HepG2 (cell line): ENCODE data around the gene SBK2. TPM values are rescaled to one million over a fixed set of nuclear protein-coding genes. Genes with fewer than 3 reads are reported as not detected.
A peak's percentile ranks its signal among the peaks of the same experiment; 100 is the strongest.

ENCODE experiments used
- GABPA ChIP-seq, 2 experiments: IDR thresholded peaks; 2 replicates each; pipeline ENCODE4 v1.6.1; 2011 to 2016; ENCODE audit warnings: low read depth in 2 of 2, low read length in 1 of 2, missing biosample characterization in 1 of 2, missing genetic modification characterization in 1 of 2
- HOXD1 ChIP-seq: sonication (generic); formaldehyde crosslinking; IDR thresholded peaks from 2 replicates; pipeline ENCODE4 v1.5.0; 2020; ENCODE audit warnings: missing genetic modification reagents
- NFE2 ChIP-seq: sonication (generic); formaldehyde crosslinking; IDR thresholded peaks from 2 replicates; pipeline ENCODE4 v1.4.0; 2020; ENCODE audit warnings: missing genetic modification reagents
- PAXIP1 ChIP-seq: sonication (generic); formaldehyde crosslinking; conservative IDR thresholded peaks from 2 replicates; pipeline ENCODE4 v1.4.0; 2020; ENCODE audit warnings: mild to moderate bottlenecking, missing genetic modification reagents, moderate library complexity
- PITX1 ChIP-seq: sonication (generic); formaldehyde crosslinking; IDR thresholded peaks from 2 replicates; pipeline ENCODE4 v1.5.1; 2020; ENCODE audit warnings: mild to moderate bottlenecking, missing genetic modification reagents
- RNF219 ChIP-seq: sonication (generic); formaldehyde crosslinking; IDR thresholded peaks from 2 replicates; pipeline ENCODE4 v1.5.0; 2020; ENCODE audit warnings: mild to moderate bottlenecking, missing genetic modification reagents
- SRSF4 ChIP-seq: fragments of 200-400 bp; formaldehyde crosslinking; IDR thresholded peaks from one replicate; pipeline ENCODE4 v1.6.1; 2018; ENCODE audit warnings: mild to moderate bottlenecking, low read depth, low read length, moderate library complexity; ENCODE audit not compliant: poor library complexity, severe bottlenecking
- ZNF570 ChIP-seq: sonication (generic); formaldehyde crosslinking; IDR thresholded peaks from 2 replicates; pipeline ENCODE4 v1.4.0; 2020; ENCODE audit warnings: mild to moderate bottlenecking, missing genetic modification reagents, borderline replicate concordance
- ZNF614 ChIP-seq: IDR thresholded peaks from 2 replicates; pipeline ENCODE4 v1.6.1; 2018; ENCODE audit warnings: missing biosample characterization, missing genetic modification reagents, inconsistent platforms, borderline replicate concordance
- ZNF772 ChIP-seq: sonication (generic); formaldehyde crosslinking; IDR thresholded peaks from 2 replicates; pipeline ENCODE4 v1.5.0; 2020; ENCODE audit warnings: mild to moderate bottlenecking, missing genetic modification reagents
- polyA plus RNA-seq, 8 experiments: library from polyadenylated mRNA; depleted of rRNA in 3 of 8; stranded (reverse) in 7 of 8; unstranded in 1 of 8; fragments of >200 nt; fragmentation: Illumina TruSeq in 4 of 8; extraction: Trizol in 4 of 8; gene quantifications; 2 replicates each; pipeline versions ENCODE4 v1.2.1 to v1.2.3, GENCODE V29; 2011 to 2016; ENCODE audit warnings: low read depth in 4 of 8, missing spikeins in 1 of 8, mixed read lengths in 1 of 8; ENCODE audit not compliant: insufficient read depth in 1 of 8
- total RNA-seq, 5 experiments: library from RNA; depleted of rRNA; stranded (reverse); fragments of >200 nt; fragmentation: Illumina TruSeq; extraction: Trizol; gene quantifications; 2 replicates each; pipeline ENCODE4 v1.2.3, GENCODE V29; 2016; ENCODE audit warnings: low read depth in 1 of 5
- TF ChIP-seq, protein P1 (sequence below): sonication (generic); formaldehyde crosslinking; IDR thresholded peaks from 2 replicates; pipeline ENCODE4 v1.4.0; 2020; ENCODE audit warnings: low read depth, mild to moderate bottlenecking, missing genetic modification reagents
- TF ChIP-seq, protein P2 (sequence below): sonication (generic); formaldehyde crosslinking; IDR thresholded peaks from 2 replicates; pipeline ENCODE4 v1.4.0; 2020; ENCODE audit warnings: missing genetic modification reagents, borderline replicate concordance

SBK2 gene
- total and polyA plus RNA-seq, 2 of the 13 experiments (the other 11 are each of a cell fraction or from before 2014, with no cell fraction given): 0.24 TPM; not detected in 1

DNA sequence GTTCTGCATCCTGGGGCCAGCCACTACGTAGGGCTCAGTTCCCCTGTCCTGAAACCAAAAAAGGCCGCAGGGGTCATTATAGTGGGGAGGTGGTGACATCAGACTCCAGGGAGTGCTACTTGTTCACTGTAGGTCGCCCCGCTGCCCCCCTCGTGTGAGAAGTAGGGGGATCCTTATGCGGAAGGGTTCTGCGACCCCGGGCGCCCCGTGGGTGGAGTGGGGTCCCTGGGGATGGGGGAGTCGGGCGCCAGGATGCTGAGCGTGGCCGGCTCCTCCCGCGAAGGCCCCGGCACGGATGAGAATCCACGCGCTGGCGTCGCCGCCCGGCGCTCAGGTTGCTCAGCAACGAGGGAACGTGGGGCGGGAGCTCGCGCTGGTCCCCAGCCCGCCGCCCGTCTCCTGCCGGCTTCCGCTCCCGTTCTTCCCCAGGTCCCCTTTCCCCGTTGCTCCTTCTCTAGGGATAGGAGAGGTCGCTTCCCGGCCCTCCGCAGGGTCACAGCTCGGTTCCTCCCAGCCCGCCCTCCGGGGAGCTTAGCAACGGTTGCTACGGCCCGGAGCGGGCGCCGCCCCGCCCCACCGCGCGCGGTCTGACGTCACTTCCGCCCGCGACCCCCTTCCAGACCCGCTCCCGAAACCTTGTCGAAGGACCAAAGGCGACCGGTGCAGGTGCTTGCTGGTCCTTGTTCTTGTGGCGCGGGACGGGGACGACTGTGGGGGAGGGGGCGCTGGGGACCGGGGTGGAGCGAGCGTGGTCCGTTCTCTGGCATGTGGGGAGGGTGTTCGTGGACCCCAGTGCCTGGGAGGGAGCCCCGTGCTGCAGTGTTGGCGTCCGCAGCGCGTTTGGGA is 52.1 kb downstream of the SBK2 start, which contains the start of gene NAT14 (continued):
- TF ChIP-seq, protein P1, sequence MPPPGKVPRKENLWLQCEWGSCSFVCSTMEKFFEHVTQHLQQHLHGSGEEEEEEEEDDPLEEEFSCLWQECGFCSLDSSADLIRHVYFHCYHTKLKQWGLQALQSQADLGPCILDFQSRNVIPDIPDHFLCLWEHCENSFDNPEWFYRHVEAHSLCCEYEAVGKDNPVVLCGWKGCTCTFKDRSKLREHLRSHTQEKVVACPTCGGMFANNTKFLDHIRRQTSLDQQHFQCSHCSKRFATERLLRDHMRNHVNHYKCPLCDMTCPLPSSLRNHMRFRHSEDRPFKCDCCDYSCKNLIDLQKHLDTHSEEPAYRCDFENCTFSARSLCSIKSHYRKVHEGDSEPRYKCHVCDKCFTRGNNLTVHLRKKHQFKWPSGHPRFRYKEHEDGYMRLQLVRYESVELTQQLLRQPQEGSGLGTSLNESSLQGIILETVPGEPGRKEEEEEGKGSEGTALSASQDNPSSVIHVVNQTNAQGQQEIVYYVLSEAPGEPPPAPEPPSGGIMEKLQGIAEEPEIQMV: no peak
- TF ChIP-seq NFE2 (CRISPR knock-in tag) (no peak), PAXIP1 (CRISPR knock-in tag) (no peak), HOXD1 (CRISPR knock-in tag) (no peak), PITX1 (CRISPR knock-in tag) (0 out of 2 replicates have a peak, but pooled peaks have one; percentile 14), ZNF570 (CRISPR knock-in tag) (no peak), RNF219 (CRISPR knock-in tag) (no peak), GABPA (IDR thresholded peaks at IDR 0.05; ENCODE audit: low read depth, low read length) (peak; percentile 71), GABPA (CRISPR knock-in tag; IDR thresholded peaks at IDR 0.05; ENCODE audit: low read depth) (peak; percentile 85), SRSF4 (no peak), ZNF772 (no peak), ZNF614 (CRISPR knock-in tag) (no peak)
- TF ChIP-seq, protein P2, sequence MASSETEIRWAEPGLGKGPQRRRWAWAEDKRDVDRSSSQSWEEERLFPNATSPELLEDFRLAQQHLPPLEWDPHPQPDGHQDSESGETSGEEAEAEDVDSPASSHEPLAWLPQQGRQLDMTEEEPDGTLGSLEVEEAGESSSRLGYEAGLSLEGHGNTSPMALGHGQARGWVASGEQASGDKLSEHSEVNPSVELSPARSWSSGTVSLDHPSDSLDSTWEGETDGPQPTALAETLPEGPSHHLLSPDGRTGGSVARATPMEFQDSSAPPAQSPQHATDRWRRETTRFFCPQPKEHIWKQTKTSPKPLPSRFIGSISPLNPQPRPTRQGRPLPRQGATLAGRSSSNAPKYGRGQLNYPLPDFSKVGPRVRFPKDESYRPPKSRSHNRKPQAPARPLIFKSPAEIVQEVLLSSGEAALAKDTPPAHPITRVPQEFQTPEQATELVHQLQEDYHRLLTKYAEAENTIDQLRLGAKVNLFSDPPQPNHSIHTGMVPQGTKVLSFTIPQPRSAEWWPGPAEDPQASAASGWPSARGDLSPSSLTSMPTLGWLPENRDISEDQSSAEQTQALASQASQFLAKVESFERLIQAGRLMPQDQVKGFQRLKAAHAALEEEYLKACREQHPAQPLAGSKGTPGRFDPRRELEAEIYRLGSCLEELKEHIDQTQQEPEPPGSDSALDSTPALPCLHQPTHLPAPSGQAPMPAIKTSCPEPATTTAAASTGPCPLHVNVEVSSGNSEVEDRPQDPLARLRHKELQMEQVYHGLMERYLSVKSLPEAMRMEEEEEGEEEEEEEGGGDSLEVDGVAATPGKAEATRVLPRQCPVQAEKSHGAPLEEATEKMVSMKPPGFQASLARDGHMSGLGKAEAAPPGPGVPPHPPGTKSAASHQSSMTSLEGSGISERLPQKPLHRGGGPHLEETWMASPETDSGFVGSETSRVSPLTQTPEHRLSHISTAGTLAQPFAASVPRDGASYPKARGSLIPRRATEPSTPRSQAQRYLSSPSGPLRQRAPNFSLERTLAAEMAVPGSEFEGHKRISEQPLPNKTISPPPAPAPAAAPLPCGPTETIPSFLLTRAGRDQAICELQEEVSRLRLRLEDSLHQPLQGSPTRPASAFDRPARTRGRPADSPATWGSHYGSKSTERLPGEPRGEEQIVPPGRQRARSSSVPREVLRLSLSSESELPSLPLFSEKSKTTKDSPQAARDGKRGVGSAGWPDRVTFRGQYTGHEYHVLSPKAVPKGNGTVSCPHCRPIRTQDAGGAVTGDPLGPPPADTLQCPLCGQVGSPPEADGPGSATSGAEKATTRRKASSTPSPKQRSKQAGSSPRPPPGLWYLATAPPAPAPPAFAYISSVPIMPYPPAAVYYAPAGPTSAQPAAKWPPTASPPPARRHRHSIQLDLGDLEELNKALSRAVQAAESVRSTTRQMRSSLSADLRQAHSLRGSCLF (CRISPR knock-in tag): no peak
